Smooth muscle cell (in vitro differentiated cells): ENCODE data around the gene KCNS1. TPM values are rescaled to one million over a fixed set of nuclear protein-coding genes. Genes with fewer than 3 reads are reported as not detected.

Experiments used
- DNase-seq: peaks from one replicate; lab custom pipeline; 2025; ENCODE audit not compliant: unreplicated experiment; lab: John Stamatoyannopoulos, UW
- H2AFZ ChIP-seq: fragments of 200-600 bp; sonication (generic); 2 replicates; pipeline ENCODE4 v1.6.0; 2016; ENCODE audit warnings: antibody characterized with exemption, low read depth, mild to moderate bottlenecking
- H3F3A ChIP-seq: fragments of 200-600 bp; sonication (generic); 2 replicates; pipeline ENCODE4 v1.6.0; 2017; ENCODE audit warnings: antibody characterized with exemption, low read depth
- H3K27ac ChIP-seq: fragments of 200-600 bp; sonication (generic); 2 replicates; pipeline ENCODE4 v1.5.1; 2016; ENCODE audit warnings: low read depth, mild to moderate bottlenecking
- H3K27me3 ChIP-seq: fragments of 200-600 bp; sonication (generic); 2 replicates; pipeline ENCODE4 v1.6.1; 2016; ENCODE audit warnings: low read depth, mild to moderate bottlenecking
- H3K36me3 ChIP-seq: fragments of 200-600 bp; sonication (generic); 2 replicates; pipeline ENCODE4 v1.5.1; 2016; ENCODE audit warnings: low read depth
- H3K4me1 ChIP-seq: fragments of 200-600 bp; sonication (generic); 2 replicates; pipeline ENCODE4 v1.5.1; 2016; ENCODE audit warnings: low read depth
- H3K4me2 ChIP-seq: fragments of 200-600 bp; sonication (generic); 2 replicates; pipeline ENCODE4 v1.6.0; 2016; ENCODE audit warnings: mild to moderate bottlenecking
- H3K4me3 ChIP-seq: fragments of 200-600 bp; sonication (generic); 2 replicates; pipeline ENCODE4 v1.5.1; 2016; ENCODE audit warnings: mild to moderate bottlenecking
- H3K79me2 ChIP-seq: fragments of 200-600 bp; sonication (generic); 2 replicates; pipeline ENCODE4 v1.6.0; 2016; ENCODE audit warnings: low read depth, mild to moderate bottlenecking
- H3K9ac ChIP-seq: fragments of 200-600 bp; sonication (generic); 2 replicates; pipeline ENCODE4 v1.6.0; 2016; ENCODE audit warnings: low read depth
- H3K9me3 ChIP-seq: fragments of 200-600 bp; sonication (generic); replicated peaks from 2 replicates; pipeline ENCODE4 v1.5.1; 2016; ENCODE audit warnings: low read depth
- H4K20me1 ChIP-seq: fragments of 200-600 bp; sonication (generic); 2 replicates; pipeline ENCODE4 v1.6.0; 2016; ENCODE audit warnings: low read depth
- WGBS: methylation state at CpG from one replicate; pipeline ENCODE4 v1.1.7; 2016; ENCODE audit warnings: low lambda C conversion rate; 5-methylcytosine and 5-hydroxymethylcytosine counted together
- polyA plus RNA-seq: library from polyadenylated mRNA; unstranded; fragments of >200 nt; fragmentation: Nextera tagmentation; extraction: Ambion mirVana; gene quantifications from 2 replicates; pipeline ENCODE4 v1.2.1, GENCODE V29; 2016
- total RNA-seq: library from RNA; depleted of rRNA; stranded (reverse); fragments of >200 nt; gene quantifications from 2 replicates; pipeline ENCODE4 v1.2.3, GENCODE V29; 2014
- TF ChIP-seq, protein P1 (sequence below): fragments of 200-600 bp; sonication (generic); IDR thresholded peaks from 2 replicates; pipeline ENCODE4 v1.5.1; 2017; ENCODE audit warnings: borderline replicate concordance, mild to moderate bottlenecking, antibody characterized with exemption; ENCODE audit not compliant: insufficient read depth, poor library complexity, severe bottlenecking

KCNS1 gene
- total and polyA plus RNA-seq, 2 experiments from 2014 or later, result 0.35 to 1.4 TPM

DNA sequence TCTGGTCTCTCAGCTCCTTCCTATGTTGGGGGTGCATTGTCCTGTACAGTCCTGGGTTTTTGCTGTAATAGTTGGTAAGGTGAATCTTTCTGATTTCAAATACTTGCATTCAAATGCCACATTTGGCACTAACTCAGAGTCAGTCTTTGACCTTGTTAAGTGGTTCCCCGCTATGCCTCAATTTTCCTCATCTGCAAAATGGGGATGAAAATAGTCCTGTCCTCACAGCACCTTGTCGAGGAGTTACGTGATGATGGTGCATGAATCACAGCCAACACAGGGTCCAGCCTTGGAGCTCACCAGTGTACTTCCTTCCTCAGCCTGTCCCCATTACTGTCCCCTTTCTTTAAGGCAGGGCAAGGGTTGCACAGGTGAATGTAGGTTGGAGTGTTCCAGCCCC is 12.9 kb upstream of the KCNS1 start:
- Histone ChIP-seq H2AFZ (no peak overlapping the region), H3K27me3 (no peaks in the 10 kb centered on the region), H4K20me1 (no peaks in the 10 kb centered on the region), H3K4me2 (no peak overlapping the region), H3K79me2 (no peaks in the 10 kb centered on the region), H3K36me3 (no peaks in the 10 kb centered on the region), H3K4me1 (no peaks in the 10 kb centered on the region), H3K27ac (no peak overlapping the region), H3K4me3 (no peak overlapping the region), H3K9me3 (no peaks in the 10 kb centered on the region), H3F3A (no peaks in the 10 kb centered on the region), H3K9ac (no peak overlapping the region)
- DNase-seq, result no peak
- WGBS, result 85% methylated on average over 3 of the region's 3 CpGs
- TF ChIP-seq, protein P1, sequence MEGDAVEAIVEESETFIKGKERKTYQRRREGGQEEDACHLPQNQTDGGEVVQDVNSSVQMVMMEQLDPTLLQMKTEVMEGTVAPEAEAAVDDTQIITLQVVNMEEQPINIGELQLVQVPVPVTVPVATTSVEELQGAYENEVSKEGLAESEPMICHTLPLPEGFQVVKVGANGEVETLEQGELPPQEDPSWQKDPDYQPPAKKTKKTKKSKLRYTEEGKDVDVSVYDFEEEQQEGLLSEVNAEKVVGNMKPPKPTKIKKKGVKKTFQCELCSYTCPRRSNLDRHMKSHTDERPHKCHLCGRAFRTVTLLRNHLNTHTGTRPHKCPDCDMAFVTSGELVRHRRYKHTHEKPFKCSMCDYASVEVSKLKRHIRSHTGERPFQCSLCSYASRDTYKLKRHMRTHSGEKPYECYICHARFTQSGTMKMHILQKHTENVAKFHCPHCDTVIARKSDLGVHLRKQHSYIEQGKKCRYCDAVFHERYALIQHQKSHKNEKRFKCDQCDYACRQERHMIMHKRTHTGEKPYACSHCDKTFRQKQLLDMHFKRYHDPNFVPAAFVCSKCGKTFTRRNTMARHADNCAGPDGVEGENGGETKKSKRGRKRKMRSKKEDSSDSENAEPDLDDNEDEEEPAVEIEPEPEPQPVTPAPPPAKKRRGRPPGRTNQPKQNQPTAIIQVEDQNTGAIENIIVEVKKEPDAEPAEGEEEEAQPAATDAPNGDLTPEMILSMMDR, result no peak

DNA sequence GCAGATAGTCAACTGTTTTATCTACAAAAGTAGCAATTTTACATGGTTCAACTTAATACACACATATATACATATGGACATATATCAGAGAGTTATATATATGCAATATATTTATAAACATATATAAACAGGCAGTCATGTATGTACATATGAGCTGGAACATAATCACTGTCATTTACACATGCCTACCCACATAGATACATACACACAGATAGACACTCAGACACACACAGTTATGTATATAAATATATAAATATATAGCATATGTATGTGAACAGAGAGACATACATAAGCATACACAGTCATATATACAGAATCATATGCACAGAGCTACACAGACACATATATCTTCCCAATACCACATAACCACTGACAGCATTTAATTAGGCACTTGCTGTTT is 11.8 kb upstream of the KCNS1 start:
- Histone ChIP-seq H3K79me2 (no peaks in the 10 kb centered on the region), H3K4me1 (no peaks in the 10 kb centered on the region), H4K20me1 (no peaks in the 10 kb centered on the region), H3F3A (no peaks in the 10 kb centered on the region), H3K9ac (no peak overlapping the region), H3K4me2 (no peak overlapping the region), H3K4me3 (no peak overlapping the region), H3K36me3 (no peaks in the 10 kb centered on the region), H2AFZ (no peak overlapping the region), H3K9me3 (no peaks in the 10 kb centered on the region), H3K27me3 (no peaks in the 10 kb centered on the region), H3K27ac (no peak overlapping the region)
- DNase-seq, result no peak
- TF ChIP-seq, protein P1, result no peak

DNA sequence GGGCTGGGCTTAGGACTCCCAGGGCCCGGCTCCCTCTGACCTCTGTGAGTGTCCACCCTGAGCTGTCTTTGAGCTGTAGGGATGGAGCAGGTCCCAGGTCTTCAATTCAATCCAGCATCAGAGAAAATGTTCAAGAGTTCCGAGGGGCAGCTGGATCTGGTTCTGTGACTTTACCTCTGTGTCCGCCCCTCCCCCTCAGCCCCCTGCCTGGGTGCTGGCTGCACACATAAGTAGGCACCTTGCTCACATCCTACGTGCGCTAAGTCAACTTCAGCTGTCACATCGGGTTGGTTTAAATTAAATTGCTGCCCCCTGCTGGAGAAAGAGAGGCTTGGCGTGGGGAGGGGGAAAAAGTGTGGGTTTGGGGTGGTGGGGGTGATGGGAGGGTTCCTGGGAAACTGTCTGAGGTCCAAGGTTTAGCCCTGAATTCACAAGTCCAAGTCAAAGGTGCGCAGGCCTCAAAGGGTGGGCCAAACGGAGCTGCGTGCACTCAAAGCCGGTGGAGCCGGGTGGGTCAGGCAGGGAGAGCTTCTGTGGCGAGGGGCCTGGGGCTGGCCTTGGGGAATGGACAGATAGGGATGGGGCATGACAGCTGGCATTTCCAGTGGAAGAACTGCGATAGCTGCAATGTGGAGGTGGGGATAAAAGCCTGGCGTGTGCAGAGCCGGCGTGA is 11.0 kb upstream of the KCNS1 start:
- Histone ChIP-seq H3K4me1 (no peaks in the 10 kb centered on the region), H3K9ac (no peak overlapping the region), H3K79me2 (no peaks in the 10 kb centered on the region), H3K27ac (no peak overlapping the region), H3F3A (no peaks in the 10 kb centered on the region), H4K20me1 (no peaks in the 10 kb centered on the region), H3K36me3 (no peaks in the 10 kb centered on the region), H3K27me3 (no peaks in the 10 kb centered on the region), H2AFZ (no peak overlapping the region), H3K9me3 (no peaks in the 10 kb centered on the region), H3K4me3 (no peak overlapping the region), H3K4me2 (no peak overlapping the region)
- TF ChIP-seq, protein P1, result peak; percentile 70
- DNase-seq, result no peak
- 62% methylated on average over 17 of the region's 17 CpGs for WGBS

DNA sequence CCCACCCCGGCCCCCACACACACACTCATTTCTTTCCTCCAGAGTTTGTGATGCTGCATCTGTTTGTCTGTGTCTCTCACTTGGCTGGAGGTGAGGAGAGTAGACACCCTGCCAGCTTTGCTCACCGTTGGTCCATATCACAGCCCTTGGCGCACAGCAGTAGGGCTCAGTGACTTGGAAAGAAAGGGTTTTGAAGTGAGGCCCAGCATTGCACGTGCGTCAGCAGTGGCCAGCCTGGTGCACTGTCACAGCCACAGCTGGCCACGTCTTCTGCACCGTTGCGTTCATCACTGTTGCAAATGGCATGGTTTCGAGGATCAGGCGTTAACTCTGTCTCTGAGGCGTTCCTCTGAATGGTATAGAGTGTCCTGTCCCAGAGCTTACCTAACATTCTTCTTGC is 10.4 kb upstream of the KCNS1 start:
- Histone ChIP-seq H2AFZ (no peak overlapping the region), H3K9ac (no peak overlapping the region), H3K4me3 (no peak overlapping the region), H3K27ac (no peak overlapping the region), H4K20me1 (no peaks in the 10 kb centered on the region), H3F3A (no peaks in the 10 kb centered on the region), H3K36me3 (no peaks in the 10 kb centered on the region), H3K4me1 (no peaks in the 10 kb centered on the region), H3K79me2 (no peaks in the 10 kb centered on the region), H3K9me3 (no peaks in the 10 kb centered on the region), H3K4me2 (no peak overlapping the region), H3K27me3 (no peaks in the 10 kb centered on the region)
- TF ChIP-seq, protein P1, result no peak
- DNase-seq, result no peak
- 90% methylated on average over 11 of the region's 11 CpGs for WGBS
